ENCODE measurements around the gene RETSAT.
"Not testable (repeated sequence)": the region's sequence is repeated elsewhere in the genome, so short reads cannot be mapped to it uniquely, and the experiment has no call there.

The RETSAT gene

DNA sequence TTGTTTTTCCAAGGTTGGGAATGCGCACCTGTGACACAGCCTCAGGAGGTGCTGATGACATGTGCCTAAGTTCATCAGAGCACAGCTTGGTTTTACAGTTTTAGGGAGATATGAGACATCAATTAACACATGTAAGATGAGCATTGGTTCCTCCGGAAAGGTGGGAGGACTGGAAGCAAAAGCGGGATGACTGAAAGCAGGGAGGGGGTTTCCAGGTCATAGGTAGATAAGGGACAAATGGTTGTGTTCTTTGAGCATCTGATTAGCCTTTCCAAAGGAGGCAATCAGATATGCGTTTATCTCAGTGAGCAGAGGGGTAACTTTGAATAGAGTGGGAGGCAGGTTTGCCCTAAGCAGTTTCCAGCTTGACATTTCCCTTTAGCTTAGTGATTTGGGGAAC lies 29.5 kb upstream of the RETSAT start (continued):
- TF ChIP-seq, protein P1, sequence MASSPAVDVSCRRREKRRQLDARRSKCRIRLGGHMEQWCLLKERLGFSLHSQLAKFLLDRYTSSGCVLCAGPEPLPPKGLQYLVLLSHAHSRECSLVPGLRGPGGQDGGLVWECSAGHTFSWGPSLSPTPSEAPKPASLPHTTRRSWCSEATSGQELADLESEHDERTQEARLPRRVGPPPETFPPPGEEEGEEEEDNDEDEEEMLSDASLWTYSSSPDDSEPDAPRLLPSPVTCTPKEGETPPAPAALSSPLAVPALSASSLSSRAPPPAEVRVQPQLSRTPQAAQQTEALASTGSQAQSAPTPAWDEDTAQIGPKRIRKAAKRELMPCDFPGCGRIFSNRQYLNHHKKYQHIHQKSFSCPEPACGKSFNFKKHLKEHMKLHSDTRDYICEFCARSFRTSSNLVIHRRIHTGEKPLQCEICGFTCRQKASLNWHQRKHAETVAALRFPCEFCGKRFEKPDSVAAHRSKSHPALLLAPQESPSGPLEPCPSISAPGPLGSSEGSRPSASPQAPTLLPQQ (tag by site-specific recombination; IDR thresholded peaks at IDR 0.05): no peak
- TF ChIP-seq, protein P2, sequence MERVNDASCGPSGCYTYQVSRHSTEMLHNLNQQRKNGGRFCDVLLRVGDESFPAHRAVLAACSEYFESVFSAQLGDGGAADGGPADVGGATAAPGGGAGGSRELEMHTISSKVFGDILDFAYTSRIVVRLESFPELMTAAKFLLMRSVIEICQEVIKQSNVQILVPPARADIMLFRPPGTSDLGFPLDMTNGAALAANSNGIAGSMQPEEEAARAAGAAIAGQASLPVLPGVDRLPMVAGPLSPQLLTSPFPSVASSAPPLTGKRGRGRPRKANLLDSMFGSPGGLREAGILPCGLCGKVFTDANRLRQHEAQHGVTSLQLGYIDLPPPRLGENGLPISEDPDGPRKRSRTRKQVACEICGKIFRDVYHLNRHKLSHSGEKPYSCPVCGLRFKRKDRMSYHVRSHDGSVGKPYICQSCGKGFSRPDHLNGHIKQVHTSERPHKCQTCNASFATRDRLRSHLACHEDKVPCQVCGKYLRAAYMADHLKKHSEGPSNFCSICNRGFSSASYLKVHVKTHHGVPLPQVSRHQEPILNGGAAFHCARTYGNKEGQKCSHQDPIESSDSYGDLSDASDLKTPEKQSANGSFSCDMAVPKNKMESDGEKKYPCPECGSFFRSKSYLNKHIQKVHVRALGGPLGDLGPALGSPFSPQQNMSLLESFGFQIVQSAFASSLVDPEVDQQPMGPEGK (tag by site-specific recombination; IDR thresholded peaks at IDR 0.05): no peak
- TF ChIP-seq ZNF830 (tag by site-specific recombination; IDR thresholded peaks at IDR 0.05; ENCODE audit: low read depth): no peak
- TF ChIP-seq ZBTB21 (tag by site-specific recombination; IDR thresholded peaks at IDR 0.05): no peak

DNA sequence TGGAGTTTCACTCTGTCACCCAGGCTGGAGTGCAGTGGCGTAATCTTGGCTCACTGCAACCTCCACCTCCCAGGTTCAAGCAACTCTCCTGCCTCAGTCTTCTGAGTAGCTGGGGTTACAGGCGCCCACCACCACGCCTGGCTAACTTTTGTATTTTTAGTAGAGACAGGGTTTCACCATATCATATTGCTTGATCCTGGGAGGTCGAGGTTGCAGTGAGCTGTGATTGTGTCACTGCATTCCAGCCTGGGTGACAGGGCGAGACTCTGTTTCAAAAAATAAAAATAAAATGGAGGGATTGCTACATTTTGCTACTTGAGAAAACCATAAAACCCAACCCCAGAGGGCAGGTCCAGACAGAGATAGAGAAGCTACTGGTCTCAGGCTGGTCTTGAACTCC lies 28.8 kb upstream of the RETSAT start:
- ChIA-PET POLR2A (interaction anchor here (0.7 kb wide), 2 partner anchors 30 to 1174 kb away, joined by 3 to 4 read pairs; no protein-coding TSS in a partner anchor), CTCF (interaction anchor here (0.7 kb wide), 1 partner anchor 231 kb away, joined by 3 read pairs; no protein-coding TSS in a partner anchor)
- not testable (repeated sequence) for H3K27ac ChIP-seq (ENCODE audit: extremely low read depth, low read depth, low read length)

DNA sequence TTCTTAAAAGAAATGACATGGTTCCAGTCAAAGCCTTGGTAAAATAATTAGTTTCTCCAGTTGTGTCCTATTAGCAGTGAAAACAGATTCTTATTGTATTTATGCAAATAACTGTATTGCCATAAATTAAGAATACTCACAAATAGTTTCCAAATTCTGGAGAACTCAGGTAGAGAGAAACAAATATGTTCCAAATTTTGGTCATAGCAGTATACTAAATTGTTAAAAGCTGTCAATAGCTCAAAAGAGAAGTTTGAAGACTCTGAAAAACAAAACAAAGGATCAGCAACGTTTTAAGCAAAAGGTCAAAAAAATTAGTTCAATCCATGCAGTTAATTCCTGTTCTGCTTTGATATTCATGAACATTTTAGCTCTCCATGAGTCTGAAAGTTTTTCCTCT lies 25.7 kb upstream of the RETSAT start:
- CTCF ChIA-PET: interaction anchor here (0.5 to 1.2 kb wide), 2 partner anchors 12 to 96 kb away, joined by 3 to 5 read pairs; no protein-coding TSS in a partner anchor
- POLR2A ChIA-PET: no interaction called here

More for the DNA sequence above, 28.8 kb upstream of the RETSAT start:
- not testable (repeated sequence) for H3K9me3 ChIP-seq (ENCODE audit: control insufficient read depth, insufficient read depth, low read depth, low read length); H3K4me3 ChIP-seq (ENCODE audit: low read depth, low read length); H3K4me1 ChIP-seq (ENCODE audit: control insufficient read depth, insufficient read depth, low read length)
- peaks cover 3 to 49% of the 10 kb centered on the region in 2 experiments for H3K36me3 ChIP-seq (ENCODE audit: control insufficient read depth in 2 of 2, insufficient read depth in 1 of 2, low read length in 2 of 2)

DNA sequence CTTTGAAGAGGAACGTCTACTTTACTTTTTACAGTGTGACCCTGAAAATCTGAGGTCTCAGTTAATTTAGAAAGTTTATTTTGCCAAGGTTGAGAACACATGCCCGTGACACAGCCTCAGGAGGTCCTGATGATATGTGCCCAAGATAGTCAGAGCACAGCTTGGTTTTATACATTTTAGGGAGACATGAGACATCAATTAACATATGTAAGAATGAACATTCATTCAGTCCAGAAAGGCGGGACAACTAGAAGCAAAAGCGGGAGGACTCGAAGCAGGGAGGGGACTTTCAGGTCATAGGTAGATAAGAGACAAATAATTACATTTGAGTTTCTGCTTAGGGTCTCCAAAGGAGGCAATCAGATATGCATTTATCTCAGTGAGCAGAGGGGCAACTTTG lies 23.9 kb upstream of the RETSAT start:
- peaks cover 4 to 41% of the 10 kb centered on the region in 2 experiments for H3K36me3 ChIP-seq (ENCODE audit: control insufficient read depth in 2 of 2, insufficient read depth in 1 of 2, low read length in 2 of 2)
- H3K4me3 ChIP-seq (ENCODE audit: low read depth, low read length): no peak overlapping the region
- ChIA-PET POLR2A (no interaction called here), CTCF (no interaction called here)
- H3K9me3 ChIP-seq (ENCODE audit: control insufficient read depth, insufficient read depth, low read depth, low read length): no peaks in the 10 kb centered on the region
- H3K4me1 ChIP-seq (ENCODE audit: control insufficient read depth, insufficient read depth, low read length): no peaks in the 10 kb centered on the region
- no peak for TF ChIP-seq ZNF155 (tag by site-specific recombination; IDR thresholded peaks at IDR 0.05)
- no peak for TF ChIP-seq ZNF830 (tag by site-specific recombination; IDR thresholded peaks at IDR 0.05; ENCODE audit: low read depth)
- H3K27ac ChIP-seq (ENCODE audit: extremely low read depth, low read depth, low read length): no peak overlapping the region

More for the DNA sequence above, 25.7 kb upstream of the RETSAT start:
- TF ChIP-seq, protein P3, sequence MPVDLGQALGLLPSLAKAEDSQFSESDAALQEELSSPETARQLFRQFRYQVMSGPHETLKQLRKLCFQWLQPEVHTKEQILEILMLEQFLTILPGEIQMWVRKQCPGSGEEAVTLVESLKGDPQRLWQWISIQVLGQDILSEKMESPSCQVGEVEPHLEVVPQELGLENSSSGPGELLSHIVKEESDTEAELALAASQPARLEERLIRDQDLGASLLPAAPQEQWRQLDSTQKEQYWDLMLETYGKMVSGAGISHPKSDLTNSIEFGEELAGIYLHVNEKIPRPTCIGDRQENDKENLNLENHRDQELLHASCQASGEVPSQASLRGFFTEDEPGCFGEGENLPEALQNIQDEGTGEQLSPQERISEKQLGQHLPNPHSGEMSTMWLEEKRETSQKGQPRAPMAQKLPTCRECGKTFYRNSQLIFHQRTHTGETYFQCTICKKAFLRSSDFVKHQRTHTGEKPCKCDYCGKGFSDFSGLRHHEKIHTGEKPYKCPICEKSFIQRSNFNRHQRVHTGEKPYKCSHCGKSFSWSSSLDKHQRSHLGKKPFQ (tag by site-specific recombination; IDR thresholded peaks at IDR 0.05): no peak
- TF ChIP-seq SETDB1 (IDR thresholded peaks at IDR 0.05; ENCODE audit: insufficient read length, low read length): peak; percentile 93
- H3K36me3 ChIP-seq (ENCODE audit: control insufficient read depth in 2 of 2, insufficient read depth in 1 of 2, low read length in 2 of 2): peaks cover 3 to 51% of the 10 kb centered on the region in 2 experiments
- no peaks in the 10 kb centered on the region for H3K4me1 ChIP-seq (ENCODE audit: control insufficient read depth, insufficient read depth, low read length)
- no peak overlapping the region for H3K4me3 ChIP-seq (ENCODE audit: low read depth, low read length)
- no peaks in the 10 kb centered on the region for H3K9me3 ChIP-seq (ENCODE audit: control insufficient read depth, insufficient read depth, low read depth, low read length)
- H3K27ac ChIP-seq (ENCODE audit: extremely low read depth, low read depth, low read length): no peak overlapping the region

DNA sequence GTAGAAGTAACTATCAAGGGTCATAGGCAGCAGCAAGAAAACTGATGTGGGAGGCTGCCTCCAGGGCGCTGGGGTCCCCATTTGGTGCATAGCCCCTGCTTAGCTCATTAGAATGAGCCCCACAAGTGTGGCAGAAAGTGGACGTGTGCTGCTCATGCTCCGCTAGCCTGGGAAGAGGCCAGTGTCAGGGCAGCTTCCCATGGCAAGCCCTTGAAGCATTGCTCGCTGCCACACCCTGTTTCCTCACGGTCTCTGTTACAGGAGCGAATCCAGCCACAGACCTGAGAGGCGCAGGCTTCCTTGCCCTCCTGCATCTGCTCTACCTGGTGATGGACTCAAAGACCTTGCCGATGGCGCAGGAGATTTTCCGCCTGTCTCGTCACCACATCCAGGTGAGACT lies 22.8 kb upstream of the RETSAT start:
- ChIA-PET POLR2A (no interaction called here), CTCF (interaction anchor here (0.6 kb wide), 1 partner anchor 44 kb away, joined by 3 read pairs; no protein-coding TSS in a partner anchor)
- no peak overlapping the region for H3K27ac ChIP-seq (ENCODE audit: extremely low read depth, low read depth, low read length)
- no peaks in the 10 kb centered on the region for H3K9me3 ChIP-seq (ENCODE audit: control insufficient read depth, insufficient read depth, low read depth, low read length)
- H3K4me1 ChIP-seq (ENCODE audit: control insufficient read depth, insufficient read depth, low read length): no peaks in the 10 kb centered on the region
- H3K36me3 ChIP-seq (ENCODE audit: control insufficient read depth in 2 of 2, insufficient read depth in 1 of 2, low read length in 2 of 2): peaks cover 5 to 41% of the 10 kb centered on the region in 2 experiments
- no peak overlapping the region for H3K4me3 ChIP-seq (ENCODE audit: low read depth, low read length)
- TF ChIP-seq ZNF600 (tag by site-specific recombination; IDR thresholded peaks at IDR 0.05) (no peak), ZNF785 (tag by site-specific recombination; IDR thresholded peaks at IDR 0.05) (no peak), KLF16 (tag by site-specific recombination; IDR thresholded peaks at IDR 0.05) (no peak), ZNF510 (tag by site-specific recombination; IDR thresholded peaks at IDR 0.05; ENCODE audit: insufficient replicate concordance) (no peak)
- TF ChIP-seq, protein P4, sequence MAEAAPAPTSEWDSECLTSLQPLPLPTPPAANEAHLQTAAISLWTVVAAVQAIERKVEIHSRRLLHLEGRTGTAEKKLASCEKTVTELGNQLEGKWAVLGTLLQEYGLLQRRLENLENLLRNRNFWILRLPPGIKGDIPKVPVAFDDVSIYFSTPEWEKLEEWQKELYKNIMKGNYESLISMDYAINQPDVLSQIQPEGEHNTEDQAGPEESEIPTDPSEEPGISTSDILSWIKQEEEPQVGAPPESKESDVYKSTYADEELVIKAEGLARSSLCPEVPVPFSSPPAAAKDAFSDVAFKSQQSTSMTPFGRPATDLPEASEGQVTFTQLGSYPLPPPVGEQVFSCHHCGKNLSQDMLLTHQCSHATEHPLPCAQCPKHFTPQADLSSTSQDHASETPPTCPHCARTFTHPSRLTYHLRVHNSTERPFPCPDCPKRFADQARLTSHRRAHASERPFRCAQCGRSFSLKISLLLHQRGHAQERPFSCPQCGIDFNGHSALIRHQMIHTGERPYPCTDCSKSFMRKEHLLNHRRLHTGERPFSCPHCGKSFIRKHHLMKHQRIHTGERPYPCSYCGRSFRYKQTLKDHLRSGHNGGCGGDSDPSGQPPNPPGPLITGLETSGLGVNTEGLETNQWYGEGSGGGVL (tag by site-specific recombination; IDR thresholded peaks at IDR 0.05): no peak

Data from HEK293 (cell line).